K562 (cell line): ENCODE data around the gene RPL7L1.

Experiments used
- CREM ChIP-seq: IDR thresholded peaks from 2 replicates; pipeline ENCODE4 v1.6.1; 2014; ENCODE audit warnings: antibody characterized with exemption, low read depth
- EP300 ChIP-seq: IDR thresholded peaks from 2 replicates; pipeline ENCODE4 v1.6.1; 2012; ENCODE audit warnings: low read length, improper control_type of control experiment

- TF ChIP-seq EP300 (no peak), CREM (no peak)
Observed at GRCh38 chr6:42848700-42849099, 30.7 kb upstream of the RPL7L1 start.
